K562 (cell line): Measurements from ENCODE around the gene ARID3C. TPM values are rescaled to one million over a fixed set of nuclear protein-coding genes. Genes with fewer than 3 reads are reported as not detected.

Experiments
- ARID4B ChIP-seq: sonication (generic); formaldehyde crosslinking; IDR thresholded peaks from 2 replicates; pipeline ENCODE4 v1.8.0; 2022; ENCODE audit warnings: mild to moderate bottlenecking, missing genetic modification reagents
- CSDE1 ChIP-seq, 2 experiments: fragments of 450-650 bp; IDR thresholded peaks; 2 replicates each; pipeline ENCODE4 v1.6.1; 2016; ENCODE audit warnings: mild to moderate bottlenecking in 1 of 2
- CTCFL ChIP-seq: IDR thresholded peaks from 2 replicates; pipeline ENCODE4 v1.6.1; 2011; ENCODE audit warnings: borderline replicate concordance, low read depth, mild to moderate bottlenecking, moderate library complexity, low read length; ENCODE audit not compliant: insufficient read depth, poor library complexity, severe bottlenecking
- ELK3 ChIP-seq: fragments of 450-650 bp; formaldehyde crosslinking; IDR thresholded peaks from 2 replicates; pipeline ENCODE4 v1.4.0; 2020; ENCODE audit warnings: mild to moderate bottlenecking
- GABPB1 ChIP-seq: sonication (generic); formaldehyde crosslinking; IDR thresholded peaks from 2 replicates; pipeline ENCODE4 v1.8.0; 2022; ENCODE audit warnings: mild to moderate bottlenecking, missing genetic modification reagents
- HDAC1 ChIP-seq, 2 experiments: fragments of 450-650 bp; IDR thresholded peaks; 2 replicates each; pipeline ENCODE4 v1.6.1; 2016 to 2017; ENCODE audit warnings: inconsistent platforms in 1 of 2, mild to moderate bottlenecking in 1 of 2, moderate library complexity in 1 of 2
- LEF1 ChIP-seq: fragments of 450-650 bp; IDR thresholded peaks from 2 replicates; pipeline ENCODE4 v1.6.1; 2016; ENCODE audit warnings: mild to moderate bottlenecking
- OTX1 ChIP-seq: fragments of 450-650 bp; formaldehyde crosslinking; IDR thresholded peaks from 2 replicates; pipeline ENCODE4 v1.4.0; 2022; ENCODE audit warnings: mild to moderate bottlenecking
- PHF21A ChIP-seq: fragments of 450-650 bp; IDR thresholded peaks from 2 replicates; pipeline ENCODE4 v1.6.1; 2017; ENCODE audit warnings: low read depth, borderline replicate concordance
- PRDM10 ChIP-seq: fragments of 450-650 bp; IDR thresholded peaks from 2 replicates; pipeline ENCODE4 v1.6.1; 2018; ENCODE audit not compliant: partially characterized antibody
- TOE1 ChIP-seq, 2 experiments: fragments of 450-650 bp in 1 of 2; sonication (generic) in 1 of 2; formaldehyde crosslinking in 1 of 2; IDR thresholded peaks; 2 replicates each; pipeline versions ENCODE4 v1.7.1 to v1.8.0; 2016 to 2022; ENCODE audit warnings: borderline replicate concordance in 2 of 2, mild to moderate bottlenecking in 2 of 2, antibody characterized with exemption in 1 of 2, inconsistent platforms in 1 of 2, low read depth in 1 of 2, missing genetic modification reagents in 1 of 2, moderate library complexity in 1 of 2
- polyA plus RNA-seq, 8 experiments: library from polyadenylated mRNA; depleted of rRNA in 4 of 8; stranded (reverse) in 5 of 8; unstranded in 3 of 8; fragments of >200 nt; fragmentation: Nextera tagmentation in 2 of 8; fragmentation: Illumina TruSeq in 1 of 8; extraction: Ambion mirVana in 2 of 8; extraction: Trizol in 1 of 8; gene quantifications; 2 replicates each; pipeline versions ENCODE4 v1.2.1 to v1.2.3, GENCODE V29; 2011 to 2014; ENCODE audit warnings: inconsistent platforms in 1 of 8, missing spikeins in 1 of 8
- total RNA-seq, 7 experiments: library from RNA; depleted of rRNA in 6 of 7; stranded (reverse); fragments of >200 nt in 6 of 7; fragmentation: Illumina TruSeq in 2 of 7; extraction: Trizol in 2 of 7; gene quantifications; 2 replicates each; pipeline versions ENCODE4 v1.2.1 to v1.2.3, GENCODE V29; 2011 to 2021; ENCODE audit warnings: low replicate concordance in 1 of 7
- TF ChIP-seq, protein P1 (sequence below): fragments of 450-650 bp; formaldehyde crosslinking; IDR thresholded peaks from 2 replicates; pipeline ENCODE4 v1.4.0; 2022; ENCODE audit warnings: mild to moderate bottlenecking, moderate library complexity

The ARID3C gene
- total and polyA plus RNA-seq, 9 of the 15 experiments (the other 6 are each of a cell fraction or from before 2014, with no cell fraction given) = not detected

- TF ChIP-seq, protein P1, sequence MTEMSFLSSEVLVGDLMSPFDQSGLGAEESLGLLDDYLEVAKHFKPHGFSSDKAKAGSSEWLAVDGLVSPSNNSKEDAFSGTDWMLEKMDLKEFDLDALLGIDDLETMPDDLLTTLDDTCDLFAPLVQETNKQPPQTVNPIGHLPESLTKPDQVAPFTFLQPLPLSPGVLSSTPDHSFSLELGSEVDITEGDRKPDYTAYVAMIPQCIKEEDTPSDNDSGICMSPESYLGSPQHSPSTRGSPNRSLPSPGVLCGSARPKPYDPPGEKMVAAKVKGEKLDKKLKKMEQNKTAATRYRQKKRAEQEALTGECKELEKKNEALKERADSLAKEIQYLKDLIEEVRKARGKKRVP (CRISPR knock-in tag) = no peak
- TF ChIP-seq GABPB1 = 0 out of 2 replicates have a peak, but pooled peaks have one; percentile 59
- TF ChIP-seq HDAC1 (IDR thresholded peaks at IDR 0.05) = peak in 1 of 2 experiments; percentile 87; a peak in 2 of 4 replicates
- no peak for TF ChIP-seq CSDE1 (IDR thresholded peaks at IDR 0.05)
- no peak for TF ChIP-seq ELK3 (CRISPR knock-in tag)
- TF ChIP-seq CTCFL = no peak
- peak; percentile 35; the same call in 1 of the 2 replicates for TF ChIP-seq OTX1 (CRISPR knock-in tag)
- TF ChIP-seq TOE1 (IDR thresholded peaks at IDR 0.05; ENCODE audit: borderline replicate concordance) = peak; percentile 30; the same call in 1 of the 2 replicates
- no peak for TF ChIP-seq TOE1 (CRISPR knock-in tag; IDR thresholded peaks at IDR 0.05; ENCODE audit: borderline replicate concordance, low read depth)
- TF ChIP-seq PHF21A = 0 out of 2 replicates have a peak, but pooled peaks have one; percentile 12
- TF ChIP-seq ARID4B (CRISPR knock-in tag) = peak; percentile 70
- TF ChIP-seq PRDM10 = peak; percentile 58
- no peak for TF ChIP-seq LEF1
These were observed 23.2 kb upstream of the ARID3C start, which contains the start of gene IL11RA (continued) for GRCh38 chr9:34651876-34652601.
